ENCODE data around the gene ZNF280D.
A peak's percentile ranks its signal among the peaks of the same experiment; 100 is the strongest.
"Not testable (repeated sequence)": the region's sequence is repeated elsewhere in the genome, so short reads cannot be mapped to it uniquely, and the experiment has no call there.

Gene ZNF280D

GRCh38 chr15:56715220-56715619 is 18.1 kb downstream of the ZNF280D start:
- no peak for DNase-seq (ENCODE audit: low read depth in 2 of 2)

- DNase-seq (ENCODE audit: low read depth in 2 of 2): not testable (repeated sequence)
Observed at GRCh38 chr15:56709502-56709901, 23.8 kb downstream of the ZNF280D start.

DNA sequence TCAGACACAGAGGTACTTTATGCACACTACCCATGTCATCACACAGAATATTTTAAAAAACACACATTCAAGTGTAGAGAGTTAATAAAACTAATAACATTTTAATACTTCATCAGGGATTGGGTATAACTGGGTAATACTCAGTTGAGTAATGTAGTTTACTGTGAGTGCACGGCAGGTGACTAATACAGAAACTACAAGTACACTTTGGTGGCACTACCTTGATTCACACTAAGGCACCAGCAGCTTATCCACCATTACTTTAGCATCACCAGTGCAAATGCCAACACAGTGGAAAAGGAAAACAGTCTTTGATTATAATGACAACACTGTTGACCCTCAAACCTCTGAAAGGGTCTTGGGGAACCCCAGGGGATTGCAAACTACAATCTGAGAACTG is 33.6 kb downstream of the ZNF280D start:
- peak in 1 of 2 donors; percentile 0 for DNase-seq (ENCODE audit: low read depth in 2 of 2)

DNA sequence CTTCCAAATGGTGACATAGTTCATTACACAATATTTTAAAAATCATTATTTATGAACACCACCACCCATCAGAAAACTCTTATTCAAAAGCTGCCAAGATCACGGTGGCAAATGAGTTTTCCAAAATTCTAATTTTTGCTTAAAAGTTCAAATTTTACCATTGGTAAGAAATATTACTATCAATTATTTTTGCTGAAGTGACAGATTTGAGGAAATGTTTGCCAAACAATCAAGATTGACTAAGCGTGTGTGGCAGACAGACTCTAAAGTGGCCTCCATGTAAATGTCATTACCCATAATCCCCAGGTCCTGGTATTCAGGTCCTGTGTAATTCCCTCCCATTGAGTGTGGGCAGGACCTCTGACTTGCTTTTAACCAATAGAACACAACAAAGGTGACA is 35.0 kb downstream of the ZNF280D start:
- no peak for DNase-seq (ENCODE audit: low read depth in 2 of 2)

GRCh38 chr15:56693761-56694160 is 39.5 kb downstream of the ZNF280D start:
- DNase-seq (ENCODE audit: low read depth in 2 of 2): no peak

- no peak for DNase-seq (ENCODE audit: low read depth in 2 of 2)
Observed at GRCh38 chr15:56690733-56691132, 42.6 kb downstream of the ZNF280D start.

DNA sequence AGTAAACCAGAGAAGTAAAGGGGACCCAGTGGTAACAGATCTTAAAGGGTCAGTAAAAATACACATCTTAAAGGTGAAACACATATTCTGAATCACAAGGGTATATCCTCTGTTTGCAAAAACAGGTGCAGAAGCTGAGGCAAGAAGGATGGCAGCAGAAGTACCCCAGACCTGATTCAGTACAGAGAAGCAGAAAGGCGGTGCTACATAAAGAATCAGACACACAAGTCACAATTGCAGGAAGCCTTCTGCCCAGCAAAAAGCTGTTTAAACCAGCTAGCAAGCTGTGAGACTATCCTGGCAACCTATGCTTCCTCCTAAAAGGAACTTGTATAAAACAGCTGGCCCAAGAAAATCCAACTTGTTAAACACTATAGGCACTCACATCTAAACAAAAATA is 49.4 kb downstream of the ZNF280D start:
- no peak for DNase-seq (ENCODE audit: low read depth in 2 of 2)

DNA sequence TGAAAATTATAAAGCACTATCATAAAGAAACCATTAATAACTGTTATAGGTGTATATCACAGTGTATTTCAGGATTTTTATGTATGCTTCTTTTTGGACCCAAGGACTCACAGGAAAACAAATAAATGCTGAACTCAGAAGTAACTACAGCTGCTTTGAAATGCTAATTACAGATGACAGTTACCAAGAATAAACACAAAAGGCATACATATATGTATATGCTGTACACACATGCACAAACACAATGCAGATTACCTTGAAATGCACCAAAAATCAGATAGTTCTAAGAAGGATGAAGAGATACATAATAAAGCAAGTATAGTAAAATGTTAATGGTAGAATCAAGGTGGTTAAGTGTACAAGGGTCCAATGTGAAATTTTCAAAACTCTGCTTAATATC is 52.2 kb downstream of the ZNF280D start:
- DNase-seq (ENCODE audit: low read depth in 2 of 2): no peak

- no peak for DNase-seq (ENCODE audit: low read depth in 2 of 2)
Observed at GRCh38 chr15:56679225-56679624, 54.1 kb downstream of the ZNF280D start.

GRCh38 chr15:56678571-56678970 is 54.7 kb downstream of the ZNF280D start:
- no peak for DNase-seq (ENCODE audit: low read depth in 2 of 2)

- DNase-seq (ENCODE audit: low read depth in 2 of 2): no peak
Observed at GRCh38 chr15:56677271-56677670, 56.0 kb downstream of the ZNF280D start.

GRCh38 chr15:56675930-56676329 is 57.4 kb downstream of the ZNF280D start:
- no peak for DNase-seq (ENCODE audit: low read depth in 2 of 2)

GRCh38 chr15:56674857-56675256 is 58.5 kb downstream of the ZNF280D start:
- DNase-seq (ENCODE audit: low read depth in 2 of 2): no peak

DNA sequence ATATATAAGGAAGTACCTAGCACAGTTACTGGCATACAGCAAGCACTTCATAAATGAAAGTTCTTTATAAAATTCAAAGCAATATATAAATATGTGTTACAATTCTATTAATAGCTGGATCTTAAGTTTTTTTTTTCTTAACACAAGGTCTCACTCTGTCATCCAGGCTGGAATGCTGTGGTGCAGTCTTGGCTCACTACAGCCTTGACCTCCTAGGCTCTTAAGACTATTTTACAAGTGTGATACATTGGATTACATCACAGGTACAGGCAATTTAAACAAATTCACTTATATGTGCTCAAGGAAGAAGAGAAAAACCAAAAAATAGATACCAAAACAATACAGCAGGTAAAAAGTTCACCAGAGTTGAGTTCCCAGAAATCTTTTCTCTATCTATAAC is 60.6 kb downstream of the ZNF280D start:
- DNase-seq (ENCODE audit: low read depth in 2 of 2): no peak

- no peak for DNase-seq (ENCODE audit: low read depth in 2 of 2)
Observed at GRCh38 chr15:56667517-56667916, 65.8 kb downstream of the ZNF280D start.

- DNase-seq (ENCODE audit: low read depth in 2 of 2): no peak
Observed at GRCh38 chr15:56660943-56661342, 72.4 kb downstream of the ZNF280D start.

- no peak for DNase-seq (ENCODE audit: low read depth in 2 of 2)
Observed at GRCh38 chr15:56659197-56659596, 74.1 kb downstream of the ZNF280D start.

DNA sequence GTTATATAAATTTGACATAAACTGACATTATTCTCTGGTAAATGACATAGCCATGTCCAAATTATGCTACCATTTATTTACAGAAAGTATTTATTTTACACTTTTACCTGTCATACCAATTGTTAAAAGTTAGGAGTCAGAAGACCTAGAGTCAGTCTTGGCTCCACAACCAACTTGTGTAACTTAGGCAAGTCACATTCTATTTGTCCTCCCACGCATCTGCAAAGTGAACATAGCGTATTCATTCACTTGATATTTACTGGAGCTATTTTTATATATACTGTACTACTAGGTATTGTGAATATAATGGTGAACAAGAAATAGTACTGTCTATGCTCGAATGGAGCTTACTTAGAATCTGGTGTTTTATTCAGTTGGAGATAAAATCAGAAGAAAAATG is 78.7 kb downstream of the ZNF280D start:
- no peak for DNase-seq (ENCODE audit: low read depth in 2 of 2)

DNA sequence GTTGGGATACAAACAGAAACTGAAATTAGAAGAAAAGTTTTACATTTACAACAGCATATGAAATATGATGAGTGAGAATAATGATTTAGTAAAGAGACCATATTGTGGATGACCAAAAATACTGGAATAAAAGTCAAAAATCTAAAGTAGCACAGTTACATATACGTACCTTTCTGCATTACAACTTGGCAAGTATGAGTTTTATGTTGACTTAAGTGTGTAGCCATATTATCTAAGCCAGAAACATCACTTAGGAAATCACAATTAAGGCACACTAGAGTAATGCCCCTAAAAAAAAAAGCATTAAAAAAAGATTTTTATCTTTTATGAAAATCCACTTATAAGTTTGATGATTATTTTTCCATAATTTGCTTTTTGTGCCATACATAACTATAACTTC is 79.1 kb downstream of the ZNF280D start:
- DNase-seq (ENCODE audit: low read depth in 2 of 2): no peak

DNA sequence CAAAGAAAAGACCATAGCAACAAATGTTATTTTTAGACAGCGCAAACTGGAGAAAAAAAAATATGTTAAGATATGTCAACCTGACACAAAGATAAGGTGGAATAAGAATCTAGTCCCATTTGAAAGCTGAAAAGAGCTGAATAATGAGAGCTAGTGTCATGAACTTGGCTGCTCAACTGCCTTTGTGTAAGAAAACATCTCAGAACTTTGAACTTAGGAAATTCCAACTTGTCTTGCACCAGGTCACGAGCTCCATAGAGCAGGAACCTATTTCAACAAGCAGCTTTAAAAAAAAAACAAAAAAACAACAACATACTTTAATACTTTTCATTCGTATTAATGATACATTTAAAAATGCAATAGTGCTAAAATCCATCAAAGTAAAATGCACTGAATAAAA is 79.5 kb downstream of the ZNF280D start:
- DNase-seq (ENCODE audit: low read depth in 2 of 2): no peak

DNA sequence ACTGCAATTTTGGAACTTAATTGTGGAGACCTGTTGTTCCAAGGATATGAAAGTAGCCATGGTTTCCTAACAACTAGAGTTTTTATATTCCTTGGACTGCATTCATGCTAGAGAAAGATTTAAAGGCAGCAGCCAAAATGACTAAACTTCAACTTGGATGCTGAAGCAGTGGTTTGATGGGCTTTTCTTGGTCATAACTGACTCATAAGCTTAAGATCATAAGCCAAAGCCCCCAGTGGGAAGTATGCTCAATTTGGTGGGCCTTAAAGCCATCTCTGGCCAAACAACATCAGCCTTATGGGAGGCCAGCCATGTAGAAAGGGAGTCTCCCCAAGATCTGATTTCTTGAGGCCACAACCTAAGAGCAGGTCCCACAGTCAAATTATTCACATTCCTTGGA is 80.2 kb downstream of the ZNF280D start:
- no peak for DNase-seq (ENCODE audit: low read depth in 2 of 2)

- no peak for DNase-seq (ENCODE audit: low read depth in 2 of 2)
Observed at GRCh38 chr15:56648311-56648710, 85.0 kb downstream of the ZNF280D start.

GRCh38 chr15:56640549-56640948 is 92.8 kb downstream of the ZNF280D start:
- DNase-seq (ENCODE audit: low read depth in 2 of 2): no peak

- DNase-seq (ENCODE audit: low read depth in 2 of 2): no peak
Observed at GRCh38 chr15:56640127-56640526, 93.2 kb downstream of the ZNF280D start.

- no peak for DNase-seq (ENCODE audit: low read depth in 2 of 2)
Observed at GRCh38 chr15:56639631-56640030, 93.7 kb downstream of the ZNF280D start.

Data from stimulated activated CD4-positive, alpha-beta T cell treated with anti-CD3 and anti-CD28 coated beads, Interleukin-15, amount 100 ng/mL, for 48 hours (primary cell).